Neural progenitor cell (in vitro differentiated cells): ENCODE measurements around the gene RXRG. TPM values are rescaled to one million over a fixed set of nuclear protein-coding genes. Genes with fewer than 3 reads are reported as not detected.
A peak's percentile ranks its signal among the peaks of the same experiment; 100 is the strongest.

Source experiments
- DNase-seq: peaks from one replicate; pipeline ENCODE4 v3.0.0-alpha.2; 2016; ENCODE audit warnings: low spot score
- H2AFZ ChIP-seq: fragments of 200-600 bp; sonication (generic); replicated peaks from 2 replicates; pipeline ENCODE4 v1.6.1; 2016; ENCODE audit warnings: antibody characterized with exemption
- H3F3A ChIP-seq: fragments of 200-600 bp; sonication (generic); 2 replicates; pipeline ENCODE4 v1.6.1; 2016; ENCODE audit warnings: antibody characterized with exemption, low read depth
- H3K27ac ChIP-seq: fragments of 200-600 bp; sonication (generic); 2 replicates; pipeline ENCODE4 v1.5.1; 2016; ENCODE audit warnings: mild to moderate bottlenecking
- H3K27me3 ChIP-seq: fragments of 200-600 bp; sonication (generic); 2 replicates; pipeline ENCODE4 v1.6.1; 2016; ENCODE audit warnings: mild to moderate bottlenecking, moderate library complexity
- H3K36me3 ChIP-seq: fragments of 200-600 bp; sonication (generic); 2 replicates; pipeline ENCODE4 v1.5.1; 2016
- H3K4me1 ChIP-seq: fragments of 200-600 bp; sonication (generic); 2 replicates; pipeline ENCODE4 v1.6.1; 2016; ENCODE audit warnings: mixed run types
- H3K4me2 ChIP-seq: fragments of 200-600 bp; sonication (generic); 2 replicates; pipeline ENCODE4 v1.6.1; 2016
- H3K4me3 ChIP-seq: fragments of 200-600 bp; sonication (generic); 2 replicates; pipeline ENCODE4 v1.5.1; 2016
- H3K79me2 ChIP-seq: fragments of 200-600 bp; sonication (generic); 2 replicates; pipeline ENCODE4 v1.6.1; 2016; ENCODE audit warnings: low read depth
- H3K9ac ChIP-seq: fragments of 200-600 bp; sonication (generic); 2 replicates; pipeline ENCODE4 v1.6.1; 2016
- H3K9me3 ChIP-seq: fragments of 200-600 bp; sonication (generic); 2 replicates; pipeline ENCODE4 v1.5.1; 2016; ENCODE audit warnings: low read depth
- H4K20me1 ChIP-seq: fragments of 200-600 bp; sonication (generic); 2 replicates; pipeline ENCODE4 v1.6.1; 2016; ENCODE audit warnings: low read depth
- H3K27ac Mint-ChIP-seq: 3 replicates; pipeline ENCODE4 v1.8.0; 2021; ENCODE audit warnings: mixed read lengths
- H3K27me3 Mint-ChIP-seq: 2 replicates; pipeline ENCODE4 v1.8.0; 2022; ENCODE audit warnings: low read depth, mild to moderate bottlenecking, inconsistent platforms, moderate library complexity, mixed read lengths; ENCODE audit not compliant: insufficient read depth
- H3K36me3 Mint-ChIP-seq: 3 replicates; pipeline ENCODE4 v1.8.0; 2021; ENCODE audit warnings: mixed read lengths
- H3K4me1 Mint-ChIP-seq: 3 replicates; pipeline ENCODE4 v1.8.0; 2021; ENCODE audit warnings: mixed read lengths
- H3K4me3 Mint-ChIP-seq: 3 replicates; pipeline ENCODE4 v1.8.0; 2021; ENCODE audit warnings: mild to moderate bottlenecking, moderate library complexity, mixed read lengths
- H3K9me3 Mint-ChIP-seq: 3 replicates; pipeline ENCODE4 v1.8.0; 2020; ENCODE audit warnings: mixed read lengths
- CTCF ChIP-seq: fragments of 200-600 bp; sonication (generic); IDR thresholded peaks from 2 replicates; pipeline ENCODE4 v1.5.1; 2017; ENCODE audit warnings: antibody characterized with exemption, mild to moderate bottlenecking
- EZH2 ChIP-seq: fragments of 200-600 bp; sonication (generic); IDR thresholded peaks from 2 replicates; pipeline ENCODE4 v1.6.1; 2017; ENCODE audit warnings: antibody characterized with exemption, mild to moderate bottlenecking, moderate library complexity
- EZH2phosphoT487 ChIP-seq: fragments of 200-600 bp; sonication (generic); IDR thresholded peaks from 2 replicates; pipeline ENCODE4 v1.6.1; 2017; ENCODE audit warnings: antibody characterized with exemption
- total RNA-seq: library from RNA; depleted of rRNA; stranded (reverse); fragments of >200 nt; gene quantifications from 2 replicates; pipeline ENCODE4 v1.2.3, GENCODE V29; 2015; ENCODE audit warnings: low replicate concordance

The RXRG gene
- total RNA-seq, 1 donor from 2014 or later = not detected

GRCh38 chr1:165407398-165407797 lies 37.5 kb downstream of the RXRG start:
- H3K9me3 ChIP-seq = no peaks in the 10 kb centered on the region
- H3K27me3 Mint-ChIP-seq = peaks cover 2% of the 10 kb centered on the region
- H3F3A ChIP-seq = no peaks in the 10 kb centered on the region
- H3K4me1 ChIP-seq = no peaks in the 10 kb centered on the region
- no peak overlapping the region for H3K9ac ChIP-seq
- no peak for DNase-seq
- H3K4me1 Mint-ChIP-seq = peaks cover 6% of the 10 kb centered on the region
- no peak overlapping the region for H3K27ac ChIP-seq
- no peak overlapping the region for H3K4me3 Mint-ChIP-seq
- no peaks in the 10 kb centered on the region for H3K36me3 ChIP-seq
- H3K4me2 ChIP-seq = no peak overlapping the region
- H3K4me3 ChIP-seq = no peak overlapping the region
- H4K20me1 ChIP-seq = no peaks in the 10 kb centered on the region
- no peak overlapping the region for H3K27ac Mint-ChIP-seq
- H2AFZ ChIP-seq = no peak overlapping the region
- no peaks in the 10 kb centered on the region for H3K9me3 Mint-ChIP-seq
- TF ChIP-seq CTCF = no peak
- TF ChIP-seq EZH2phosphoT487 = no peak
- TF ChIP-seq EZH2 = no peak
- no peaks in the 10 kb centered on the region for H3K79me2 ChIP-seq
- H3K36me3 Mint-ChIP-seq = no peaks in the 10 kb centered on the region
- H3K27me3 ChIP-seq = peaks cover 18% of the 10 kb centered on the region

DNA sequence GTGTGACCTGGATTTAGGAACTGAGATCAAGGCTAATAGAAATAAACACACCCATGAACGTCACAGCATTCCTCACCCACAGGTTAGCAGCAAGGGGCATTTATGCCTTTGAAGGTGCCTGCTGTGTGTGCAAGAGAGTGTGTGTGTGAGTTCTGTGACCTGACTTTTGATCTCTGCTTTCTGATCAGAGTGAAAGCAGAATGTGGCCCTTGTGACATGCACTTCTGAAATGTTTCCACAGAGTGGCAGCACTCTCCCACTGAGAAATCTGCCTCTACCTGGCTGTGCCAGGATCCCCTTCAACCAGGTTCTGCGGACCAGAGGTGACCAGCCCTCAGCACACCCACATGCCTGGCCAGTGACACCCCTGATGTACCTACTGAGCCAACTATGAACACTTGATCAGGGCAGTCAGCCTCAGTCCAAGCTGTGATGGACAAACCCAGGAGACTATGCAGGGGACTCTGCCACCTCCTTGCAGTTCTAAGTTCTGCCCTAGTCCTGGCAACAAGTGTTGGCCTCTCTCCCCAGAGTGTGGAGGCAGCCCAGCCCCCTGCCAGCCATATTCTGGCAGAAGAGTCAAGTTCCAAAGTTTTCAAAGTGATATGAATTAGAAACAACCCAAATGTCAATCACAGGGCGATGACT lies 41.0 kb downstream of the RXRG start:
- peaks cover 2% of the 10 kb centered on the region for H3K27me3 Mint-ChIP-seq
- no peaks in the 10 kb centered on the region for H3K79me2 ChIP-seq
- peak overlapping the region; percentile 80 for H2AFZ ChIP-seq

DNA sequence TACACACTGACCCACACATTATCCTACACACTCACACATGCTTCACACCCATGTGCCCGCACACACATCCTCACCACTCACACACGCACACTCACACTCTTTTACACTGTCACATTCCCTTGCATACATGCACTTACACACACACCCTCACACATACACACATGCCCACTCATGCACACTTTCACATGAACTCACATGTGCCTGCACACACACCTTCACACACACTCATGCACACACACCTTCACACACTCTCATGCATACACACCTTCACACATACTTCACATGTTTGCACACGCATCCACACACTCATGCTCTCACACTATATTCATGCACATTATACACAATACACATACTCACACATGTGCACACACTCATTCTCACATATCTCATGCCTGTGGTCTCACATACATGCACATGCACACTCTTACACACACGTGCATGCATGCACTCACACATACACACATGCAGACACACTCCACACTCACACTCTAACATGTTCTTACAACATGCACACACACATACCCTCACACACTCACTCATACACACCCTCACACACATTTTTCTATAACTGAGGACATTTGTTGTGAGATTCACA lies 42.3 kb downstream of the RXRG start:
- peaks cover 10% of the 10 kb centered on the region for H3K4me1 Mint-ChIP-seq
- no peak overlapping the region for H3K4me3 ChIP-seq
- no peaks in the 10 kb centered on the region for H3K36me3 Mint-ChIP-seq
- H3F3A ChIP-seq = no peaks in the 10 kb centered on the region
- H3K27me3 Mint-ChIP-seq = peaks cover 2% of the 10 kb centered on the region
- no peaks in the 10 kb centered on the region for H3K9me3 Mint-ChIP-seq
- no peaks in the 10 kb centered on the region for H3K4me1 ChIP-seq
- no peaks in the 10 kb centered on the region for H3K36me3 ChIP-seq
- no peaks in the 10 kb centered on the region for H3K27me3 ChIP-seq
- no peak for TF ChIP-seq EZH2phosphoT487
- TF ChIP-seq EZH2 = no peak
- TF ChIP-seq CTCF = no peak
- H3K9me3 ChIP-seq = no peaks in the 10 kb centered on the region
- DNase-seq = no peak
- no peak overlapping the region for H3K27ac Mint-ChIP-seq
- no peak overlapping the region for H3K27ac ChIP-seq
- H3K4me2 ChIP-seq = no peak overlapping the region
- no peak overlapping the region for H2AFZ ChIP-seq
- H3K79me2 ChIP-seq = no peaks in the 10 kb centered on the region
- H4K20me1 ChIP-seq = no peaks in the 10 kb centered on the region
- no peak overlapping the region for H3K4me3 Mint-ChIP-seq
- no peak overlapping the region for H3K9ac ChIP-seq

More for the DNA sequence above, 41.0 kb downstream of the RXRG start:
- Histone ChIP-seq H3K27ac (no peak overlapping the region), H3K9me3 (no peaks in the 10 kb centered on the region), H3K4me2 (no peak overlapping the region), H4K20me1 (no peaks in the 10 kb centered on the region), H3K9ac (no peak overlapping the region), H3K4me3 (no peak overlapping the region), H3F3A (no peaks in the 10 kb centered on the region), H3K4me1 (no peaks in the 10 kb centered on the region), H3K36me3 (no peaks in the 10 kb centered on the region), H3K27me3 (no peaks in the 10 kb centered on the region)
- Mint-ChIP-seq H3K4me1 (peaks cover 10% of the 10 kb centered on the region), H3K27ac (no peak overlapping the region), H3K9me3 (no peaks in the 10 kb centered on the region), H3K36me3 (no peaks in the 10 kb centered on the region), H3K4me3 (no peak overlapping the region)
- TF ChIP-seq CTCF (peak; percentile 75), EZH2phosphoT487 (no peak)
- DNase-seq = peak; percentile 74
